ENCODE data around the gene CFD.
"Not testable (repeated sequence)": the region's sequence is repeated elsewhere in the genome, so short reads cannot be mapped to it uniquely, and the experiment has no call there.

Gene CFD

DNA sequence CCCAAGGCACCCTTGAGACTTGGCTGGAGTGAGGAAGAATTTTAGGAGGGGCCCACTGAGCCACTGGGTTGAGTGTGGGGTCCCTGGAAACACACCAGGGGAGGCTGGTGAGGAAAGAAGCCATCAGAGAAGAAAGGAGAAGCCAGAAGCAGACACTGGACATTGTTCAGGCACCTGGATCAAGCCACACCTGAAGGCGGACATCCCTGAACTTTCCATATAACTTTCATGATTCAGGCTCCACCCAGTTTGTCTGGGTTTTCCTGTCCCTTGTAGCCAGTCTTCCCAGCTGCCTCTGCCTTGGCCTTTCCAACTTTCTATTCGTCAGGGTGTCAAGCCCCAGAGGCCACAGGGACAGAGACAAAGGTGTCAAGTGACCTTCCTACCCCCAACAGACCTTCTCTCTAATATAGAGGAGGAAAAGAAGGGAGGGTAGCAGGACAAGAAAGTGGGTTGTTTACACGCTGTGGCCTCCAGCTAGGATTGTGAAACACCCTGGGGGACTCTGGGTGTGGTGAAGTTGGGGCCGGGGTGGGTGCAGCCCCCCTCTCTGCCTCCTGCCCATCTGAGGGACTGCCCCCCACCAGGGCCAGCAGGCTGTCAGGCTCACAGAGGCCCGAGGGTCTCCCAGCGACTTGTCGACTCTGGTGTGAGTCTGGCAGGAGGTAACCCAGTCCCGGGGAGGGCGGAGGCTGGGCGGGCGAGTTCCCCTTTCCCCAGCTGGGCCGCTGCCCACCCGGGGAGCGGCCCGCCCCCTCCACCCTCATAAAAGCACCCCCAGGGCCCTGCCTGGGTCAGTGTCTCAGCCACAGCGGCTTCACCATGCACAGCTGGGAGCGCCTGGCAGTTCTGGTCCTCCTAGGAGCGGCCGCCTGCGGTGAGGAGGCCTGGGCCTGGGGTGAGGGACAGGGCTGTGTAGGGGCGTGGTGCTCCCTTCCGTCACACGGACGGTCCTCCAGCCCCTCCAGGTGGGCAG, at the start of gene CFD:
Gene CFD, plus strand, starts transcription at position 797 of the 976 bp plus-strand sequence. Its CDS starts 26 bp downstream, at position 823.
- DNase-seq (ENCODE audit: low read depth), result no peak

GRCh38 chr19:810077-810855, 49.2 kb upstream of the CFD start:
- no peak for DNase-seq (ENCODE audit: low read depth)

DNA sequence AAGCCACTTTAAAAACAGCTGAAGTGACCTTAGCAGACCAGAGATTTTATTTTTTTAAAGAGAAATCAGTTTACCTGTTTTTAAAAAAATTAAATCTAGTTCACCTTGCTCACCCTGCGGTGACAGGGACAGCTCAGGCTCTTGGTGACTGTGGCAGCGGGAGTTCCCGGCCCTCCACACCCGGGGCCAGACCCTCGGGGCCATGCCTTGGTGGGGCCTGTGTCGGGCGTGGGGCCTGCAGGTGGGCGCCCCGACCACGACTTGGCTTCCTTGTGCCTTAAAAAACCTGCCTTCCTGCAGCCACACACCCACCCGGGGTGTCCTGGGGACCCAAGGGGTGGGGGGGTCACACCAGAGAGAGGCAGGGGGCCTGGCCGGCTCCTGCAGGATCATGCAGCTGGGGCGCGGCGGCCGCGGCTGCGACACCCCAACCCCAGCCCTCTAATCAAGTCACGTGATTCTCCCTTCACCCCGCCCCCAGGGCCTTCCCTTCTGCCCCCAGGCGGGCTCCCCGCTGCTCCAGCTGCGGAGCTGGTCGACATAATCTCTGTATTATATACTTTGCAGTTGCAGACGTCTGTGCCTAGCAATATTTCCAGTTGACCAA, 48.5 kb upstream of the CFD start:
- no peak for DNase-seq (ENCODE audit: low read depth)

GRCh38 chr19:811506-812048, 47.9 kb upstream of the CFD start:
- no peak for DNase-seq (ENCODE audit: low read depth)

GRCh38 chr19:812049-812746, 47.3 kb upstream of the CFD start:
- no peak for DNase-seq (ENCODE audit: low read depth)

DNA sequence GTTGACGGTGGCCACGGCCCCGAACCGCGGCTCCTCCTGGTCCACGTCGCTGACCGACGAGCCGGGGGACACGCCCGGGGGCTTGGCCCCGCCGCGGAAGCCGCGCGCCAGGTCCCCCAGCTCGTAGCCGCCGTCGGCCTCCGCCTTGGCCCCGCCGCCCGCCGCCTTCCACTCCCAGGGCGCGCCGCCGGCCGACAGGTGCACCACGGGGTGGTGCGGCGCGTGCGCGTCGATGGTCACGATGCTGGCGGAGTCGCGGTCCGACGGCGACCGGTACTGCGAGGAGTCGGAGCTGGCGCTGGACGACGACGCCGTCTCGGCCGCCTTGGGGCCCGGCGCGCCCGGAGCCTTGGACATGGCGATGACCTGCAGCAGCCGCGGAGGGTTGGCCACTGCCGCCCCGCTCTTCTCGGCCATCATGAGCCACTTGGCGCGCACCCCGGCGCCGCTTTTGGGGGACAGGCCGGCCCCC, 46.7 kb upstream of the CFD start:
- DNase-seq (ENCODE audit: low read depth), result no peak

GRCh38 chr19:813219-814151, 46.0 kb upstream of the CFD start:
- DNase-seq (ENCODE audit: low read depth), result no peak

GRCh38 chr19:814152-815078, 45.0 kb upstream of the CFD start:
- no peak for DNase-seq (ENCODE audit: low read depth)

DNA sequence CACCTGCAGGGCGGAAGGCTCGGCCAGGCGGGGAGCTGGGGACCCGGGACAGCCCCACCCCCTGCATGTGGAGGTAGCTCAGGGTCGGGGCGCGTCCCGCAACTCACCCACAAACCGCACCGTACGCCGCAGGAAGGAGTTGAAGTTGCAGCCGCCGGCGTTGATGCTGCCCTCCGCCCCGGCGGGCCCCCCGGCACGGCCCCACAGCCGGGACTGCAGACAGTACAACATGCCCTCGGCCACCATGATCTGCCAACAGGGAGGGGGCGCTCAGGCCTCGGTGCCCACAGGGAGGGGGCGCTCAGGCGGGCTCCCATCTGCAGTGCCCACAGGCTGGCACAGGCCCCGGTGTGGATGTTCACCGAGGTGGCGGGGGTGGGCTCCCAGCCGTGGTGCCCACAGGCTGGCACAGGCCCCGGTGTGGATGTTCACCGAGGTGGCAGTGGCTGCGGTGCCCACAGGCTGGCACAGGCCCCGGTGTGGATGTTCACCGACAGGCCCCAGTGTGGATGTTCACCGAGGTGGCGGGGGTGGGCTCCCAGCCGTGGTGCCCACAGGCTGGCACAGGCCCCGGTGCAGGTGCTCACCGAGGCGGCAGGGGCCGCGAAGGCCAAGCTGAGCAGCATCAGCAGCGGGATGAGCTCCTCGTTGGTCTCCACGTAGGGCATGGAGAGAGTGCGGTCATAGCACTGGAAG, 44.2 kb upstream of the CFD start:
- no peak for DNase-seq (ENCODE audit: low read depth)

GRCh38 chr19:815775-816499, 43.5 kb upstream of the CFD start:
- DNase-seq (ENCODE audit: low read depth), result no peak

GRCh38 chr19:816500-816857, 43.0 kb upstream of the CFD start:
- DNase-seq (ENCODE audit: low read depth), result no peak

- not testable (repeated sequence) for DNase-seq (ENCODE audit: low read depth)
Measured at GRCh38 chr19:820212-820611, 39.3 kb upstream of the CFD start.

- no peak for DNase-seq (ENCODE audit: low read depth)
Measured at GRCh38 chr19:821231-821824, 38.1 kb upstream of the CFD start.

DNA sequence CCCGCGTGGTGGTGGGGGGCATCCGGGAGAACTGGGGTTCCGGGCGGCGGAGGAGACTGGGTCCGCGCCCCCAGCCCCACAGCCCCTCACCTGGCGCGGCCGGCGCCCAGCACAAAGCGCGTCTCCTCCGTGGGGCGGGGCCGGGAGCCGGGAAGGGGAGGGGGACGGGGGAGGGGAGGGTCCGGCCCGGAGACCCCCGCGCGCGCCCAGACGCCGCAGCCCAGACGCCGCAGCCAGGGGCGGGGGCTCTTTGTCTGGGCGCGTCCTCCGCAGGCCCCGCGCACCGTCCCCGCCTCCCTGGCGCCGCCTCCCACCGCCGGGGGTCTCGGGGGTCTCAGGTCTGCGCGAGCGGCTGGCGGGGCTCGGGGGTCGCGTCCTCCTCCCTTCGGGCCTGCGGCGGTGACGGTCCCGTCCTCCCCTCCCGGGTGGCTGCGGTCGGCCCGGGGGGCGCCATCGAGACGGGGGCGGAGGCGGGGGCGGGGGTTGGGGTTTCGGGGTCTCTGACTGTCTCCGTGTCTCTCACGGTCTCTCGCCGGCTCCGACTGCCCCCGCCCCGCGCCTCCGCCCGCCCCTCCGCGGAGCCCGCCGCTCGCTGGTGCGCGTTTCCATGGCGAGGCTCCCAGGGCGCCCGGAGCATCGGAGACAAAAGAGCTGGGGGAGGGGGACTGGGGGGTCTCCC, 37.5 kb upstream of the CFD start, which contains the start of gene PLPPR3:
Gene PLPPR3, minus strand, starts transcription at position 131 of the 679 bp plus-strand sequence. CDS start 396 bp downstream, outside the sequence.
- DNase-seq (ENCODE audit: low read depth), result no peak

DNA sequence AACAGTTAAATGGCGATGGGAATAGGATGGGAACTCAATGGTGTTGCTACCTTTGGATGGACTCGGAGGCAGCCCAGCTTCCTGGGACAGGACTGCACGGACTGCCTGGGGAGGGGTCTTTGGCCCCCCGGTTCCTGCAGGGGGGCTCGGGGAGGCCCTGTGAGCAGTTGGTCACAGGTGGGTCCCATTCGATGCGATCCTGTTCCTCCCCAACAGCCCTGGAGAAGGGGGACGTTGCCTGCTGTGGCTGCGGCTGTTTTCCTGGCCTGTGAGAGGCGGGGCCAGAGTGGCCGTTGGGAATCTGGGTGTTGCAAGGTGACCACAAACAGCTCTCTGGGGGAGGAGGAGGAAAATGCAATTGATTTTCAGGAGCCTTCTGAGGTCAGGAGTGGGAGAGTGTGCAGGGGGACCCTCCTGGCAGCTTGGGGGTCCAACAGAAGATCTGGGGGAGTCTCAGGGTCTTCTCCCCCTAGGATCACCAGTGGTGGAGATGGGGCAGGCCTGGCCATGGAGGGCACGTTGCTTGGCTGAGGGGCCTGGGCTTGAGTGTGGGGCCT, 35.8 kb upstream of the CFD start:
- DNase-seq (ENCODE audit: low read depth), result no peak

GRCh38 chr19:824885-825284, 34.6 kb upstream of the CFD start:
- no peak for DNase-seq (ENCODE audit: low read depth)
